Activated CD4-positive, alpha-beta memory T cell treated with anti-CD3 and anti-CD28 coated beads for 36 hours (primary cell): ENCODE data around the gene ZDHHC3. TPM values are rescaled to one million over a fixed set of nuclear protein-coding genes. Genes with fewer than 3 reads are reported as not detected.

ENCODE experiments used
- CTCF ChIA-PET: fragments of 350-600 bp; sonication (Branson Sonifier 250); formaldehyde crosslinking; loops from one replicate; lab custom pipeline; 2021; ENCODE audit warnings: antibody characterized with exemption, inconsistent platforms; lab: Charles Lee
- POLR2A ChIA-PET: fragments of 350-600 bp; sonication (Branson Sonifier 250); formaldehyde crosslinking; loops from one replicate; lab custom pipeline; 2021; ENCODE audit warnings: antibody characterized with exemption; lab: Charles Lee
- DNase-seq: peaks from one replicate; pipeline ENCODE4 v3.0.0-alpha.2; 2020
- H3K27ac Mint-ChIP-seq: one replicate; pipeline ENCODE4 v1.8.0; 2021; ENCODE audit warnings: mixed read lengths
- H3K27me3 Mint-ChIP-seq: one replicate; pipeline ENCODE4 v1.8.0; 2021; ENCODE audit warnings: mixed read lengths
- H3K36me3 Mint-ChIP-seq: one replicate; pipeline ENCODE4 v1.8.0; 2021; ENCODE audit warnings: mixed read lengths
- H3K4me1 Mint-ChIP-seq: one replicate; pipeline ENCODE4 v1.8.0; 2021; ENCODE audit warnings: low read depth, mixed read lengths
- H3K4me3 Mint-ChIP-seq: one replicate; pipeline ENCODE4 v1.8.0; 2021; ENCODE audit warnings: mild to moderate bottlenecking, mixed read lengths
- H3K9me3 Mint-ChIP-seq: one replicate; pipeline ENCODE4 v1.8.0; 2021; ENCODE audit warnings: mixed read lengths
- intact Hi-C: fragments of 100-400 bp; cut with micrococcal nuclease; formaldehyde crosslinking; loops from one replicate; pipeline ENCODE4 v1.15.1; 2023
- total RNA-seq, 2 experiments: library from RNA; stranded (reverse); gene quantifications; one replicate each; pipeline ENCODE4 v1.2.3, GENCODE V29; 2021

ZDHHC3 gene
- total RNA-seq, 2 experiments from 2014 or later, result 26.9 to 34.8 TPM

GRCh38 chr3:44905446-44906157, 70.4 kb downstream of the ZDHHC3 start:
- intact Hi-C loops, result no loop called here
- POLR2A ChIA-PET, result no interaction called here
- no peak for DNase-seq
- CTCF ChIA-PET, result no interaction called here
- no peaks in the 10 kb centered on the region for H3K4me1 Mint-ChIP-seq
- H3K4me3 Mint-ChIP-seq, result no peak overlapping the region
- H3K27me3 Mint-ChIP-seq, result peaks cover 33% of the 10 kb centered on the region
- peaks cover 2% of the 10 kb centered on the region for H3K36me3 Mint-ChIP-seq
- no peak overlapping the region for H3K27ac Mint-ChIP-seq
- peaks cover 2% of the 10 kb centered on the region for H3K9me3 Mint-ChIP-seq

GRCh38 chr3:44903751-44904150, 72.2 kb downstream of the ZDHHC3 start:
- peaks cover 21% of the 10 kb centered on the region for H3K27me3 Mint-ChIP-seq

DNA sequence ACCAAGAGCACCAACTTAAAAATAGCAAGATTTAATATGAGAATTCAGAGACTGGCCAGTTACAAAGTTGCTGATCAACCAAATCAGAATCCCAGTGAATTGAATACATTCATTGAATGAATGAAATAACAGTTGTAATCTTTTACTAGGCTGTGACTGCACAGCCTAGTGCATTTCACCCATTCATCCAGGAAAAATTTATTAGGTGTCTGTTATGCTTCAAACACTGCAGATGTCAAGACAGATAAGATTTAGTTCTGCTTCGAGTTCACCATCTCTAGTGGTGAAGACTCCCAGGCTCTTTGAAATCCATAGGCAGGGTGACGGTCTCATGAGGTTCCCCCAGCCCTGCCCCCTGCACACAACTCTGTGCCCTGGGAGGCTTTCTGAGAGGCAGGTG, 72.7 kb downstream of the ZDHHC3 start:
- H3K27ac Mint-ChIP-seq, result no peak overlapping the region
- peaks cover 21% of the 10 kb centered on the region for H3K27me3 Mint-ChIP-seq
- no peak overlapping the region for H3K4me3 Mint-ChIP-seq
- peaks cover 2% of the 10 kb centered on the region for H3K36me3 Mint-ChIP-seq
- DNase-seq, result no peak
- H3K9me3 Mint-ChIP-seq, result no peaks in the 10 kb centered on the region
- no peaks in the 10 kb centered on the region for H3K4me1 Mint-ChIP-seq
- ChIA-PET CTCF (no interaction called here), POLR2A (no interaction called here)
- intact Hi-C loops, result no loop called here

More at GRCh38 chr3:44903751-44904150, 72.2 kb downstream of the ZDHHC3 start:
- intact Hi-C loops, result no loop called here
- peaks cover 2% of the 10 kb centered on the region for H3K36me3 Mint-ChIP-seq
- no peak for DNase-seq
- no peak overlapping the region for H3K27ac Mint-ChIP-seq
- POLR2A ChIA-PET, result no interaction called here
- no peak overlapping the region for H3K4me3 Mint-ChIP-seq
- H3K4me1 Mint-ChIP-seq, result no peaks in the 10 kb centered on the region
- H3K9me3 Mint-ChIP-seq, result no peaks in the 10 kb centered on the region
- CTCF ChIA-PET, result no interaction called here

DNA sequence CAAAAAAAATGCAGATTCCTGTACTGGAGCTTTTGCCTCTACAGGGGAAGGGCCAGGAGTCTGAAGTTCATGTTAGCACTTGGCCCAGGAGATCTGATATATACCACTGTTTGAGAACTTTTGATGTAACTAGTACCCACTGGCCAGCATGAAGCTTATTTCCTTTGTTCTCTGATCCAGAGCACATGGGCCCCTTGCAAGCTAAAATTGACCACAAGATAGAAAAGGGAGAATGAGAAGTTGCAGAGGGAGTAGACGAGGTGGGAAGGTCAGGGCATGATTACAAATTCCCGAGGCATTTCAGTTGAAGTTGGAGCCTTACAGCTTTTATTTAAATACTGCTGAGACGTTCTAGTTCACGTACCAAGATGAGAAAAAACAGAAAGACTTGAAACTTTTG, 73.3 kb downstream of the ZDHHC3 start:
- DNase-seq, result no peak
- H3K4me3 Mint-ChIP-seq, result no peak overlapping the region
- peaks cover 17% of the 10 kb centered on the region for H3K27me3 Mint-ChIP-seq
- H3K27ac Mint-ChIP-seq, result no peak overlapping the region
- H3K36me3 Mint-ChIP-seq, result no peaks in the 10 kb centered on the region
- H3K9me3 Mint-ChIP-seq, result no peaks in the 10 kb centered on the region
- POLR2A ChIA-PET, result no interaction called here
- no peaks in the 10 kb centered on the region for H3K4me1 Mint-ChIP-seq
- CTCF ChIA-PET, result interaction anchor here (1.1 kb wide), 1 partner anchor 10 kb away, joined by 3 read pairs; no protein-coding TSS in a partner anchor
- intact Hi-C loops, result no loop called here

DNA sequence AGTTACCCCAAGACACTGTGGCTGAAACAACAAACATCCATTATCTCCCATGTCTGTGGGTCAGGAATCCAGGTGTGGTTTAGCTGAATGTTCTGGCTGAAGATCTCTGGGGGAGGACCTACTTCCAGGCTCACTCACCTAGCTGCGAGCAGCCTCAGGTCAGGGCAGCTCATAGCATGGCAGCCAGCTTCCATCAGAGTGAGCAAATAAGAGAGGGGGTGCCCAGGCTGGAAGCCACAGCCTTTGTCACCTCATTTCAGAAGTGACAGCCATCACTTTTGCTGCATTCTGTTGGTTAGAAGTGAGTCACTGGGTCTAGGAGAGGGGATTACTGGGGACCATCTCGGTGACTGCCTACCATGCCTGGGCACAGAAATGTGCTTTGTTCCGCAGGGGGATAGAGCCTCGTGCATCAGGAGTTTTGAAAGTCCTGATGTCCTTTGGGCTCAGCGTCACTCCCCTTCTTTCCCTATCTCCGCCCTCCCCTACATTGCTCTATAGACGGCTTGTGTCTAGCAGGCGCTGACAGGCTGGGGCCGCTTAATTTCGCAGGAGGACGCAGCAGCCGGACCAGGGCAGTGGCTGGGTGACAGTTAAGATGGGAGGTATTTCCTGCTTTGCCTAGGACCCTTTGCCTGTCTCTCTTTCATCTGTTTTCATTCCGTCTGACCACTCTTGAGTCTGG, 76.1 kb downstream of the ZDHHC3 start:
- H3K4me1 Mint-ChIP-seq, result no peaks in the 10 kb centered on the region
- H3K27ac Mint-ChIP-seq, result no peak overlapping the region
- ChIA-PET POLR2A (no interaction called here), CTCF (no interaction called here)
- peaks cover 11% of the 10 kb centered on the region for H3K27me3 Mint-ChIP-seq
- intact Hi-C loops, result no loop called here
- no peak for DNase-seq
- H3K4me3 Mint-ChIP-seq, result no peak overlapping the region
- H3K9me3 Mint-ChIP-seq, result no peaks in the 10 kb centered on the region
- H3K36me3 Mint-ChIP-seq, result no peaks in the 10 kb centered on the region

DNA sequence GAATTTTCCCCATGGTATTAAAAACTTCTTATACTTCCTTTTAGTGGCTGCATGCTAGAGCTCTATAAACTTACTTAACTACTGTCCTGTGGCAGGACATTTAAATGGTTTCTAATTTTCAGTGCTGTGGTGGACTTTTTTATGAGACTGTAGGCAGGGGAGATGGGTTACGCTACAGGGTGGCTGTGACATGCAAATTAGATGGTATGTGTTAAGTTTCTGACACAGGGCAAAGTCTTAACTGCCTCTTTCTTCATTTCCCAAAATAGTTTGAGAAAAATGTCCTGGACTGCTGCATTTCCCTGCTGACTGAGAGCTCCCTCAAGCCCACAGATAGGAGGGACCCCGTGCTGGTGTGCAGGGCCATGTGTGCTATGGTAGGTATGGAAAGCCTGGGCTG, 79.5 kb downstream of the ZDHHC3 start:
- Mint-ChIP-seq H3K4me3 (no peak overlapping the region), H3K27me3 (peaks cover 3% of the 10 kb centered on the region), H3K4me1 (no peaks in the 10 kb centered on the region), H3K27ac (no peak overlapping the region), H3K36me3 (no peaks in the 10 kb centered on the region), H3K9me3 (no peaks in the 10 kb centered on the region)
- POLR2A ChIA-PET, result no interaction called here
- CTCF ChIA-PET, result no interaction called here
- DNase-seq, result no peak
- intact Hi-C loops, result no loop called here

DNA sequence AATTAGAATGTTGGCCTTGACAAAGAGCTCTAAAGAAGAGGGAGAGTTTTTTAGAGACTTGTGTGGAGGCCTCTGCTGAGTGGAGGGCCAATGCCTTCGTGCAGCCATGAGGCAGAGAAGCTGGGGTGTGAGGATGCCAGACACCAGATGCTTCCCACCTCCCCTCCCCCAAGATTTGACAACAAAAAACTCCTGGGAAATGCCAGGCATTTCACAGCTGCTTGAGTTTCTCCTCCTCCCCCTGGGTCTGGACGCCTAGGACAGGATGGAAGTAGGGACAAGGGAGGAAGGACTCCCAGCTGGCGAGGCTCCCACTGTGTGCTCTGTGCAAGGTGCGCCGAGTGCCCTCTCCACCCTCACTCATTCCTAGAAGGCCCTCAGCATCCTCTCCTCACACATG, 81.5 kb downstream of the ZDHHC3 start:
- CTCF ChIA-PET, result interaction anchor here (1.2 kb wide), 1 partner anchor 20 kb away, joined by 3 read pairs; no protein-coding TSS in a partner anchor
- intact Hi-C loops, result no loop called here
- no peaks in the 10 kb centered on the region for H3K9me3 Mint-ChIP-seq

GRCh38 chr3:44893097-44893496, 82.9 kb downstream of the ZDHHC3 start:
- Mint-ChIP-seq H3K36me3 (no peaks in the 10 kb centered on the region), H3K4me3 (no peak overlapping the region), H3K27me3 (no peaks in the 10 kb centered on the region), H3K27ac (no peak overlapping the region), H3K4me1 (no peaks in the 10 kb centered on the region), H3K9me3 (no peaks in the 10 kb centered on the region)
- no peak for DNase-seq
- ChIA-PET POLR2A (no interaction called here), CTCF (no interaction called here)
- intact Hi-C loops, result no loop called here

More for the DNA sequence above, 81.5 kb downstream of the ZDHHC3 start:
- POLR2A ChIA-PET, result no interaction called here
- no peak overlapping the region for H3K4me3 Mint-ChIP-seq
- no peak for DNase-seq
- H3K27ac Mint-ChIP-seq, result no peak overlapping the region
- H3K27me3 Mint-ChIP-seq, result peaks cover under 1% of the 10 kb centered on the region
- no peaks in the 10 kb centered on the region for H3K4me1 Mint-ChIP-seq
- no peaks in the 10 kb centered on the region for H3K36me3 Mint-ChIP-seq

- Mint-ChIP-seq H3K27ac (no peak overlapping the region), H3K27me3 (no peaks in the 10 kb centered on the region), H3K4me1 (no peaks in the 10 kb centered on the region), H3K4me3 (no peak overlapping the region), H3K36me3 (no peaks in the 10 kb centered on the region), H3K9me3 (no peaks in the 10 kb centered on the region)
- CTCF ChIA-PET, result no interaction called here
- POLR2A ChIA-PET, result no interaction called here
- no peak for DNase-seq
- intact Hi-C loops, result no loop called here
Measured at GRCh38 chr3:44892689-44893088, 83.3 kb downstream of the ZDHHC3 start.

DNA sequence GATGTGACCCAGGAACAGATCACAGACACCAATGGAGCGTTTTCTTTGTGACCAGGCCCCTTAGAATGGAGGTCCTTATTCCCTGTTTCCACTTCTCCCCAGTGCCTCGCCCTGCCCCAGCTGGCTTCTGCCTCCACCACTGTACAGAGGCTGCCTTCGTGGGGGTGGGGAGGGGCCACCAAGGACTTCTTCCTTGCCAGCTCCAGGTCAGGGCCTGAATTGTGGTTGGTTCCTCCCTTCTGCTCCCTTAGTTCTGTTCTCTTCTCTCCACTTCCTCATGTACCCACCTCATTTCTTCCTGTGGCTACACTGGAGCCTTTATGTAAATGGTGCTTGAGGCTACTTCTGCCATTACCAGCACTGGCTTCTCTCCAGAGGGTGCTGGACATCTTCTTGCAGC, 85.1 kb downstream of the ZDHHC3 start:
- intact Hi-C loops, result no loop called here
- Mint-ChIP-seq H3K4me1 (no peaks in the 10 kb centered on the region), H3K27me3 (peaks cover 5% of the 10 kb centered on the region), H3K9me3 (no peaks in the 10 kb centered on the region), H3K4me3 (no peak overlapping the region), H3K36me3 (no peaks in the 10 kb centered on the region), H3K27ac (no peak overlapping the region)
- ChIA-PET POLR2A (no interaction called here), CTCF (interaction anchor here (0.6 kb wide), 1 partner anchor 520 kb away, joined by 5 read pairs; no protein-coding TSS in a partner anchor)
- DNase-seq, result no peak

- CTCF ChIA-PET, result no interaction called here
- Mint-ChIP-seq H3K4me1 (no peaks in the 10 kb centered on the region), H3K27me3 (peaks cover 5% of the 10 kb centered on the region), H3K4me3 (no peak overlapping the region), H3K27ac (no peak overlapping the region), H3K9me3 (no peaks in the 10 kb centered on the region), H3K36me3 (no peaks in the 10 kb centered on the region)
- POLR2A ChIA-PET, result no interaction called here
- intact Hi-C loops, result no loop called here
- no peak for DNase-seq
Measured at GRCh38 chr3:44890258-44890657, 85.7 kb downstream of the ZDHHC3 start.

DNA sequence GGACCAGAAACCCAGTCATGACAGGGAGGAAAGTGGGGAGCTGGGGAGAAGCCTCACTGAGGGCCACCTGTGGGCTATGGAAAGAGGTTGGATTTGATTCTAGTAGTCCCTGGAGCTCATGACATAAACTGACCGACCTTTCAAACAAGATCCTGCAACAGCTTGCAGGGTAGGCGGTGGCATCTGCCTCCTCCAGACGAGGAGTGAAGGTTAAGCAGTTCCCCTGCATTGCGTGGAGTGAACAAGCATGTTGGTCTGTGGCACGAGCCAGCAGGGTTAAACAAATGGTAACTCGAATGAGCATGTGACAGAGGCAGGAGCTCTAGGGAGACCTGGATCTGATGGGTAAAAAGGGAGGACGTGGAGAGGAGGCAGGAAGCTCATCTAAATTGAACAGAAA, 88.9 kb downstream of the ZDHHC3 start:
- POLR2A ChIA-PET, result no interaction called here
- Mint-ChIP-seq H3K9me3 (no peaks in the 10 kb centered on the region), H3K27me3 (peaks cover 9% of the 10 kb centered on the region), H3K4me1 (no peaks in the 10 kb centered on the region), H3K27ac (no peak overlapping the region), H3K36me3 (no peaks in the 10 kb centered on the region), H3K4me3 (no peak overlapping the region)
- CTCF ChIA-PET, result interaction anchor here (1.0 kb wide), 1 partner anchor 27 kb away, joined by 3 read pairs; no protein-coding TSS in a partner anchor
- intact Hi-C loops, result no loop called here
- no peak for DNase-seq
